Spleen (tissue), 11 donors: ENCODE results near the gene KANK4. TPM values are rescaled to one million over a fixed set of nuclear protein-coding genes. Genes with fewer than 3 reads are reported as not detected.
A peak's percentile ranks its signal among the peaks of the same experiment; 100 is the strongest.

Experiments
- DNase-seq: peaks from one replicate; pipeline ENCODE4 v3.0.0-alpha.2; 2020
- H3K27ac ChIP-seq, 8 donors: fragments of 200-600 bp; sonication (generic) in 7 of 8; 1 replicate in 4 of 8; 2 replicates in 4 of 8; pipeline versions ENCODE4 v1.5.0 to v1.8.0; 2016 to 2021; ENCODE audit warnings: inconsistent platforms in 4 of 8, mild to moderate bottlenecking in 4 of 8, moderate library complexity in 1 of 8
- H3K27me3 ChIP-seq, 7 donors: fragments of 200-600 bp; sonication (generic) in 6 of 7; replicated peaks in 1 of 7; 1 replicate in 4 of 7; 2 replicates in 3 of 7; pipeline versions ENCODE4 v1.5.0 to v1.8.0; 2016 to 2021; ENCODE audit warnings: inconsistent platforms in 3 of 7, mild to moderate bottlenecking in 1 of 7
- H3K36me3 ChIP-seq, 6 donors: fragments of 200-600 bp; sonication (generic) in 5 of 6; 1 replicate in 4 of 6; 2 replicates in 2 of 6; pipeline versions ENCODE4 v1.5.0 to v1.8.0; 2016 to 2021; ENCODE audit warnings: inconsistent platforms in 2 of 6
- H3K4me1 ChIP-seq, 6 donors: fragments of 200-600 bp; sonication (generic) in 5 of 6; 1 replicate in 3 of 6; 2 replicates in 3 of 6; pipeline versions ENCODE4 v1.5.0 to v1.8.0; 2016 to 2021; ENCODE audit warnings: inconsistent platforms in 3 of 6
- H3K4me3 ChIP-seq, 8 donors: fragments of 200-600 bp; sonication (generic) in 7 of 8; 1 replicate in 4 of 8; 2 replicates in 4 of 8; pipeline versions ENCODE4 v1.5.0 to v1.8.0; 2016 to 2021; ENCODE audit warnings: inconsistent platforms in 4 of 8, mild to moderate bottlenecking in 4 of 8, moderate library complexity in 2 of 8
- H3K9me3 ChIP-seq, 8 donors: fragments of 200-600 bp; sonication (generic) in 7 of 8; 1 replicate in 4 of 8; 2 replicates in 4 of 8; pipeline versions ENCODE4 v1.5.0 to v1.8.0; 2016 to 2021; ENCODE audit warnings: inconsistent platforms in 4 of 8
- POLR2A ChIP-seq, 3 donors: fragments of 450-650 bp; IDR thresholded peaks; one replicate each; pipeline ENCODE4 v1.5.1; 2017; ENCODE audit warnings: antibody characterized with exemption in 3 of 3, mild to moderate bottlenecking in 1 of 3
- POLR2AphosphoS5 ChIP-seq, 3 donors: sonication (generic); formaldehyde crosslinking; IDR thresholded peaks; one replicate each; pipeline ENCODE4 v1.5.1; 2017; ENCODE audit warnings: antibody characterized with exemption in 3 of 3
- WGBS, 5 donors: extraction: QIAGEN DNeasy Blood & Tissue Kit in 3 of 5; methylation state at CpG; one replicate each; pipeline versions ENCODE4 v1.1.5 to v1.1.7; 2013 to 2018; 5-methylcytosine and 5-hydroxymethylcytosine counted together
- intact Hi-C: fragments of 100-400 bp; cut with DNase I; formaldehyde crosslinking; loops from one replicate; pipeline ENCODE4 v1.15.0; 2023; ENCODE audit warnings: low total_unique reads
- polyA plus RNA-seq, 3 donors: library from polyadenylated mRNA; stranded (reverse); fragments of 200-250 nt; gene quantifications; one replicate each; pipeline ENCODE4 v1.2.1, GENCODE V29; 2013
- total RNA-seq, 7 donors: library from RNA; depleted of rRNA in 3 of 7; stranded (reverse); fragments of >200 nt in 3 of 7; fragmentation: NEBNext Ultra II Directional in 4 of 7; extraction: Animal tissue kit (Norgen Biotek cat#: 25700) in 4 of 7; gene quantifications; one replicate each; pipeline versions ENCODE4 v1.1.0 to v1.2.1, GENCODE V29; 2016 to 2021
- TF ChIP-seq, protein P1 (sequence below), 11 experiments: fragments of 200-600 bp in 7 of 11; fragments of 450-650 bp in 4 of 11; sonication (generic) in 4 of 11; IDR thresholded peaks in 8 of 11; conservative IDR thresholded peaks in 3 of 11; 1 replicate in 7 of 11; 2 replicates in 4 of 11; pipeline versions ENCODE4 v1.4.0 to v1.8.0; 2016 to 2021; ENCODE audit warnings: antibody characterized with exemption in 11 of 11, inconsistent platforms in 4 of 11, mild to moderate bottlenecking in 1 of 11
- donor health status: healthy with polysubstance abuse.
- donor health status: DM: no; HTN: no; CAD: no; lungs with moderate emphysema.
- donor health status: DM: no; HTN: no; CAD: no.
- donor health status: Bipolar disorder and iron deficiency.
- donor health status: healthy.
- donor health status: DM: no; HTN: no; CAD: no.
- donor health status: DM: yes; HTN: yes; CAD: no.

Gene KANK4
- total and polyA plus RNA-seq, 10 donors = 0.11 to 1.3 (median 0.47) TPM

DNA sequence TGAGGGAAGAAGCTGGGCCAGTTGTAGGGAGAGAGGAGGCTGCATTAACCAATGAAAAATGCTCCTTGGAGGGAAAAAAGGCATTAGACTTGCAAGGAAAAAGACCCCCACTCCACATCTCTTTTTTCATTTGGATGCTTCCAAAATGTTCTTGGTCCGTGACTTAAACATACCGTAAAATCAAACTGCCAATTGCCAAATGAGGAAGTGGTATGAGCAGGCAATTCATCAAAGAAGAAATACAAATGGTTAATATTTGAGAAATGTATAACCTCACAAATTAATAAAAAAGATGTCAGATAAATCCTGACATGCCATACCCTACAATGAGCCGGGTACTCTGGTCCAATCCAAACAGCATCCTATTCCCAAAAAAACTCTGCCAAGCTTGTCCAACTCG, 30.6 kb downstream of the KANK4 start:
- H3K36me3 ChIP-seq = no peaks in the 10 kb centered on the region
- H3K4me1 ChIP-seq = peaks cover 0 to 12% (median 2%) of the 10 kb centered on the region in 6 donors
- intact Hi-C loops = no loop called here
- no peak overlapping the region for H3K27ac ChIP-seq
- H3K4me3 ChIP-seq = no peak overlapping the region
- no peak for DNase-seq
- H3K27me3 ChIP-seq = peaks cover 0 to 36% (median 0%) of the 10 kb centered on the region in 7 donors
- no peaks in the 10 kb centered on the region for H3K9me3 ChIP-seq
- no peak for TF ChIP-seq POLR2AphosphoS5 (IDR thresholded peaks at IDR 0.05)
- TF ChIP-seq, protein P1, sequence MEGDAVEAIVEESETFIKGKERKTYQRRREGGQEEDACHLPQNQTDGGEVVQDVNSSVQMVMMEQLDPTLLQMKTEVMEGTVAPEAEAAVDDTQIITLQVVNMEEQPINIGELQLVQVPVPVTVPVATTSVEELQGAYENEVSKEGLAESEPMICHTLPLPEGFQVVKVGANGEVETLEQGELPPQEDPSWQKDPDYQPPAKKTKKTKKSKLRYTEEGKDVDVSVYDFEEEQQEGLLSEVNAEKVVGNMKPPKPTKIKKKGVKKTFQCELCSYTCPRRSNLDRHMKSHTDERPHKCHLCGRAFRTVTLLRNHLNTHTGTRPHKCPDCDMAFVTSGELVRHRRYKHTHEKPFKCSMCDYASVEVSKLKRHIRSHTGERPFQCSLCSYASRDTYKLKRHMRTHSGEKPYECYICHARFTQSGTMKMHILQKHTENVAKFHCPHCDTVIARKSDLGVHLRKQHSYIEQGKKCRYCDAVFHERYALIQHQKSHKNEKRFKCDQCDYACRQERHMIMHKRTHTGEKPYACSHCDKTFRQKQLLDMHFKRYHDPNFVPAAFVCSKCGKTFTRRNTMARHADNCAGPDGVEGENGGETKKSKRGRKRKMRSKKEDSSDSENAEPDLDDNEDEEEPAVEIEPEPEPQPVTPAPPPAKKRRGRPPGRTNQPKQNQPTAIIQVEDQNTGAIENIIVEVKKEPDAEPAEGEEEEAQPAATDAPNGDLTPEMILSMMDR (IDR thresholded peaks at IDR 0.05 in 8 of 11, conservative IDR thresholded peaks at IDR 0.05 in 3 of 11) = no peak
- no peak for TF ChIP-seq POLR2A (IDR thresholded peaks at IDR 0.05)
- 48 to 75% (median 69%) methylated on average over 4 of the region's 4 CpGs for WGBS, 5 donors

DNA sequence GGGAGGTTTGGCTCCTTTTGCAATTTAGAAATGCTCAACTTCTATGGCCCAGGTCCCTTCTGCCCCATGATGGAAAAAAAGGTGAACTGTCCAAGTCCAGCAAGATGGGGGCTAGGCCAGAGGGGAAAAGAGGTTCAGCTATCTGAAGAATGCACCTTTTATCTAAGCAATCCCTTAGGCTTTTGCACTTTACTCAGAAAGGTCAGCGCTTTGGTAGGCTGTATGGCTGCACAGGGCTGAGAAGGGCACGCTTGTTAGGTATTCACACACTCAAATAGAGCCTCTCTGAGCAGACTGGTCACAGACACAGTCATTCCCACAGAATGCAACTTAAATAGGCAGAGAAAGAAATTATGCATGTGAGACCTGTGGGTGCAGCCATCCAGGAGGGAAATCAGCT, 31.0 kb downstream of the KANK4 start:
- H3K27me3 ChIP-seq = peaks cover 0 to 36% (median 0%) of the 10 kb centered on the region in 7 donors
- intact Hi-C loops = no loop called here
- TF ChIP-seq, protein P1 (IDR thresholded peaks at IDR 0.05 in 8 of 11, conservative IDR thresholded peaks at IDR 0.05 in 3 of 11) = no peak
- TF ChIP-seq POLR2AphosphoS5 (IDR thresholded peaks at IDR 0.05) (no peak), POLR2A (IDR thresholded peaks at IDR 0.05) (no peak)
- no peak overlapping the region for H3K4me3 ChIP-seq
- no peaks in the 10 kb centered on the region for H3K9me3 ChIP-seq
- 92 to 97% (median 94%) methylated on average over 2 of the region's 2 CpGs for WGBS, 5 donors
- H3K4me1 ChIP-seq = peaks cover 0 to 12% (median 2%) of the 10 kb centered on the region in 6 donors
- H3K36me3 ChIP-seq = no peaks in the 10 kb centered on the region
- no peak overlapping the region for H3K27ac ChIP-seq
- peak; percentile 1 for DNase-seq

DNA sequence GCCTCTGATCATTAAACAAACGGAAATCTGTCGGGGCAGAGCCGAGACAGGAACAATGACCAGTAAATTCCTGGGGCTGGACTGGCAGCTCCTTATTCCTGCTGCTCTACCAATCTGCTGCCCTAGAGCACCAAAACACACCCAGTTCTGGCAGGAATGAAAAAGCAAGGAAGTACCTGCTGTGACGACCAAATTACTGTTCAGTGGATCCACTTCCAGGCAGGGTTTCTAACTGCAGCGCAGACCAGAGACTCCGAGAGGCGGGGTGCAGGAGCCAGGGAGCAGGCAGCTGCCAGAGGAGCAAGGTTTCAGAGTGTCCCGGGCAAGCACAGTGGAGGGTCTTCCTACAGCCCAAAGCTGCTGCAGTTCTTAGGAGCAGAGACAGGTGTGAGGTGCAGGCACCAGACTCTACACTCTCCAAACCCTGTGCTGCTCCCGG, 32.4 kb downstream of the KANK4 start:
- Histone ChIP-seq H3K27ac (no peak overlapping the region), H3K36me3 (no peaks in the 10 kb centered on the region), H3K4me3 (peak overlapping the region in 1 of 8 donors; percentile 10), H3K4me1 (peaks cover 0 to 12% (median 2%) of the 10 kb centered on the region in 6 donors), H3K9me3 (no peaks in the 10 kb centered on the region), H3K27me3 (peaks cover 0 to 36% (median 0%) of the 10 kb centered on the region in 7 donors)
- DNase-seq = peak; percentile 59
- 30 to 57% (median 53%) methylated on average over 9 of the region's 9 CpGs for WGBS, 5 donors
- intact Hi-C loops = no loop called here
- TF ChIP-seq POLR2A (IDR thresholded peaks at IDR 0.05) = no peak
- TF ChIP-seq POLR2AphosphoS5 (IDR thresholded peaks at IDR 0.05) = no peak
- TF ChIP-seq, protein P1 (IDR thresholded peaks at IDR 0.05 in 8 of 11, conservative IDR thresholded peaks at IDR 0.05 in 3 of 11) = no peak

DNA sequence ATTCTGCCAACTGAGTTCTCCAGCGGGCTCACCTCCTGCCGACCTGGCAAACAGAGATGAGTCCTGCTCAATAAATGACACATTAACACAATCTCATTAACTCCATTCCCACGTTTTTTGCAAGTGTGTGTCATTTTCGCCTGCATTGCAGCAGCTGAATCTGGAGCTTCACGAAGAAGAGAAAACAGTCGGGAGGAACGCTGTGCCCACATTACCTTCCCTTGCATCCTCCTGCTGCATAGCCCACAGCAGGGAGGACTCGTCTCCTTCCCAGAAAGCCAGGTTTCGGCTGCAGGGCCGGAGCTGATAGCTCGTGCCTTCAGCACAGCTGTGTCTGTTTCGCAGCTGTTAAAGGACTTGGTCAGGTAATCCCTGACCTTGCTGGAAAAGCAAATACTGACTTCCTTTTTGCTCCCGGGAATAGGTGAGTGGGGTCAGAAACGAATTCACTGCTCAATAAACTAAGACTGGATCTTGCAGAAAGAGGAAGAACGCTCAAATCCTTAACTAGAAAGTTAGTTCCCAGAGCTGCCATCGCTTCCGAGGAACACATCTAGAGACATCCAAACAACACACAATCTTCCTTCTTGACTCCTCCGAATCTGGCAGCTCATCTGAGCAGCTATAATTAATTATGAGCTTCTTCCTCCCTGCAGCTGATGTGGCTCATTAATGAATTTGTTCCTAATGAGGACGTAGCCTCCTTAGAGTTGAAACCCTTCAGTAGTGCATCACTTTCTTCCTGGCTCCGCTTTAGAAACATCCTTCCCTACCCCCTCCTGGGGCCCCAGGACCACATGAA, 33.0 kb downstream of the KANK4 start:
- Histone ChIP-seq H3K4me3 (peak overlapping the region in 1 of 8 donors; percentile 10), H3K27ac (no peak overlapping the region), H3K4me1 (peaks cover 0 to 12% (median 2%) of the 10 kb centered on the region in 6 donors), H3K9me3 (peaks cover 0 to 2% (median 0%) of the 10 kb centered on the region in 8 donors), H3K27me3 (peaks cover 0 to 36% (median 0%) of the 10 kb centered on the region in 7 donors), H3K36me3 (no peaks in the 10 kb centered on the region)
- intact Hi-C loops = no loop called here
- whole genome bisulfite sequencing, 5 donors = 51 to 59% (median 54%) methylated on average over 20 of the region's 20 CpGs
- peak; percentile 65 for DNase-seq
- TF ChIP-seq, protein P1 (IDR thresholded peaks at IDR 0.05 in 8 of 11, conservative IDR thresholded peaks at IDR 0.05 in 3 of 11) = no peak
- TF ChIP-seq POLR2AphosphoS5 (IDR thresholded peaks at IDR 0.05) = no peak
- TF ChIP-seq POLR2A (IDR thresholded peaks at IDR 0.05) = no peak
